ENCODE results near the gene TMEM220.
A peak's percentile ranks its signal among the peaks of the same experiment; 100 is the strongest.

TMEM220 gene

GRCh38 chr17:10756619-10757018, 26.8 kb upstream of the TMEM220 start:
- Histone ChIP-seq H3K27ac (ENCODE audit: poor library complexity, severe bottlenecking) (no peak overlapping the region), H3K36me3 (ENCODE audit: low read depth) (no peaks in the 10 kb centered on the region), H3K27me3 (ENCODE audit: insufficient read depth, poor library complexity, severe bottlenecking) (no peaks in the 10 kb centered on the region), H3K9me3 (ENCODE audit: severe bottlenecking) (no peaks in the 10 kb centered on the region), H3K4me3 (ENCODE audit: severe bottlenecking) (no peak overlapping the region), H3K4me1 (ENCODE audit: insufficient read depth, poor library complexity, severe bottlenecking) (no peaks in the 10 kb centered on the region)
- TF ChIP-seq, protein P1, sequence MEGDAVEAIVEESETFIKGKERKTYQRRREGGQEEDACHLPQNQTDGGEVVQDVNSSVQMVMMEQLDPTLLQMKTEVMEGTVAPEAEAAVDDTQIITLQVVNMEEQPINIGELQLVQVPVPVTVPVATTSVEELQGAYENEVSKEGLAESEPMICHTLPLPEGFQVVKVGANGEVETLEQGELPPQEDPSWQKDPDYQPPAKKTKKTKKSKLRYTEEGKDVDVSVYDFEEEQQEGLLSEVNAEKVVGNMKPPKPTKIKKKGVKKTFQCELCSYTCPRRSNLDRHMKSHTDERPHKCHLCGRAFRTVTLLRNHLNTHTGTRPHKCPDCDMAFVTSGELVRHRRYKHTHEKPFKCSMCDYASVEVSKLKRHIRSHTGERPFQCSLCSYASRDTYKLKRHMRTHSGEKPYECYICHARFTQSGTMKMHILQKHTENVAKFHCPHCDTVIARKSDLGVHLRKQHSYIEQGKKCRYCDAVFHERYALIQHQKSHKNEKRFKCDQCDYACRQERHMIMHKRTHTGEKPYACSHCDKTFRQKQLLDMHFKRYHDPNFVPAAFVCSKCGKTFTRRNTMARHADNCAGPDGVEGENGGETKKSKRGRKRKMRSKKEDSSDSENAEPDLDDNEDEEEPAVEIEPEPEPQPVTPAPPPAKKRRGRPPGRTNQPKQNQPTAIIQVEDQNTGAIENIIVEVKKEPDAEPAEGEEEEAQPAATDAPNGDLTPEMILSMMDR (IDR thresholded peaks at IDR 0.05; ENCODE audit: poor library complexity, severe bottlenecking), result no peak
- DNase-seq (ENCODE audit: low spot score) (no peak), ATAC-seq (ENCODE audit: low read depth) (no peak)

- ATAC-seq (ENCODE audit: low read depth), result no peak
- TF ChIP-seq, protein P1 (IDR thresholded peaks at IDR 0.05; ENCODE audit: poor library complexity, severe bottlenecking), result no peak
These were observed 26.4 kb upstream of the TMEM220 start for GRCh38 chr17:10756185-10756584.

DNA sequence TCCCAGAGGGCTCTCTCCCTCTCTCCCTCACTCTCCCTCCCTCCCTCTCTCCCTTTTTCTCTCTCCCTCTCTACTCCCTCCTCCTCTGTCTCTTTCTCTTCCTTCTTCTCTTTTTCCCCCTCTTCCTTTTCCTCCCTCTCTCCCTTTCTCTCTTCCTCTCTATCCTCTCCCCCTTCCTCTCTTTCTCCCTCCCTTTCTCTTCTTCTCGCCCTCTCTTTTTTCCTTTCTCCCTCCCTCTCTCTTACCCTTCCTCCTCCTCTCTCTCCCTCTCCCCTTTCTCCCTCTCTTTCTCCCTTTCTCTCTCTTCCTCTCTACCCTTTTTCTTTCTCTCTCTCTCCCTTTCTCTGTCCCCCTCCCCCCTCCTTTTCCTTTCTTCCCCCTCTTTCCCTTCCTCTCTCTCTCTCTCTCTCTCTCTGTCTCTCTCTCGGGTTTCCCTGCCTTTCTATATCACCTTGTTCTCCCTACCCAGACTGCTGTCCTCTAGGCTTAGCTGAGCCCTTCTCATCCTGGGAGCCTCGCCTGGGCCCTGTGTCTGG, 25.8 kb upstream of the TMEM220 start:
- Histone ChIP-seq H3K4me1 (ENCODE audit: insufficient read depth, poor library complexity, severe bottlenecking) (no peaks in the 10 kb centered on the region), H3K9me3 (ENCODE audit: severe bottlenecking) (no peaks in the 10 kb centered on the region), H3K36me3 (ENCODE audit: low read depth) (no peaks in the 10 kb centered on the region), H3K27me3 (ENCODE audit: insufficient read depth, poor library complexity, severe bottlenecking) (no peaks in the 10 kb centered on the region), H3K4me3 (ENCODE audit: severe bottlenecking) (no peak overlapping the region), H3K27ac (ENCODE audit: poor library complexity, severe bottlenecking) (no peak overlapping the region)
- DNase-seq (ENCODE audit: low spot score) (no peak), ATAC-seq (ENCODE audit: low read depth) (no peak)
- TF ChIP-seq, protein P1 (IDR thresholded peaks at IDR 0.05; ENCODE audit: poor library complexity, severe bottlenecking), result no peak

More at GRCh38 chr17:10756185-10756584, 26.4 kb upstream of the TMEM220 start:
- Histone ChIP-seq H3K27me3 (ENCODE audit: insufficient read depth, poor library complexity, severe bottlenecking) (no peaks in the 10 kb centered on the region), H3K4me3 (ENCODE audit: severe bottlenecking) (no peak overlapping the region), H3K36me3 (ENCODE audit: low read depth) (no peaks in the 10 kb centered on the region), H3K4me1 (ENCODE audit: insufficient read depth, poor library complexity, severe bottlenecking) (no peaks in the 10 kb centered on the region), H3K9me3 (ENCODE audit: severe bottlenecking) (no peaks in the 10 kb centered on the region), H3K27ac (ENCODE audit: poor library complexity, severe bottlenecking) (no peak overlapping the region)
- DNase-seq (ENCODE audit: low spot score), result no peak

DNA sequence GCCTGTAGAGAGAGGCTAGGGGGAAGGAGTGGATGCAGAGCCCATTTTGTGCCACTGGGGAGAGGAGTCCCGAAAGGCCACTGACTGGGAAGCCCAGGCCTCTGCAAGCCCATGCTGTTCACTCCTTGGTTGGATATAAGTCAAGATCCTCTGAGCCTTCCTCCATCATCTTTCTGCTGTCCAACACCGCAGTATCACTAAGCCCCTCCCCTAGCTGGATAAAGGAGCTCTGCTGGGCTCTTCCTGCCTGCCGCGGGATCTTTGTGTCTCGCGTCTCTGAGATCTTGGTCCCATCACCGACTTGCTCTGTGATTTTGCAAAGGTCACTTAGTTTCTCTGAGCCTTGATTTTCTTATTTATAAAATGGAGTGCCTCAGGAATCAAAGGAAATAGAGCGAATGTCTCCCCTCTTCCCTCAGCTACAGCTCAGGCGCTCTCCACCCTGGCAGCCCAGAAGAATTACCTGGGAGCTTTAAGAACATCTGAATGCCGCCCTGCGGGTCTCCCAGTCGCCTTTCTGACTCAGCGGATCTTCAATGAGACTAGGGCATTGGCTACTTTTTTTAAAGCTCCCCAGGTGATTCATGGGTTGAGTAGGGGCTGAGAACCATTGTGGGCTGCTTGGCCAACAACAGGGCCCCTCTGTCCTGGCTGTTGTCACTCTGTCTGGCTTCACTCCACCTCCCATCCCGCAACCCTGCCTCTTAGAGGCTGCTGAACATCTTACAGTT, 25.2 kb upstream of the TMEM220 start:
- no peaks in the 10 kb centered on the region for H3K4me1 ChIP-seq (ENCODE audit: insufficient read depth, poor library complexity, severe bottlenecking)
- no peaks in the 10 kb centered on the region for H3K27me3 ChIP-seq (ENCODE audit: insufficient read depth, poor library complexity, severe bottlenecking)
- H3K27ac ChIP-seq (ENCODE audit: poor library complexity, severe bottlenecking), result no peak overlapping the region
- H3K9me3 ChIP-seq (ENCODE audit: severe bottlenecking), result no peaks in the 10 kb centered on the region
- no peak overlapping the region for H3K4me3 ChIP-seq (ENCODE audit: severe bottlenecking)
- H3K36me3 ChIP-seq (ENCODE audit: low read depth), result no peaks in the 10 kb centered on the region
- ATAC-seq (ENCODE audit: low read depth), result no peak
- no peak for DNase-seq (ENCODE audit: low spot score)
- TF ChIP-seq, protein P1 (IDR thresholded peaks at IDR 0.05; ENCODE audit: poor library complexity, severe bottlenecking), result no peak

- TF ChIP-seq, protein P1 (IDR thresholded peaks at IDR 0.05; ENCODE audit: poor library complexity, severe bottlenecking), result peak; percentile 40
- Histone ChIP-seq H3K4me3 (ENCODE audit: severe bottlenecking) (no peak overlapping the region), H3K9me3 (ENCODE audit: severe bottlenecking) (no peaks in the 10 kb centered on the region), H3K27me3 (ENCODE audit: insufficient read depth, poor library complexity, severe bottlenecking) (no peaks in the 10 kb centered on the region), H3K4me1 (ENCODE audit: insufficient read depth, poor library complexity, severe bottlenecking) (no peaks in the 10 kb centered on the region), H3K36me3 (ENCODE audit: low read depth) (no peaks in the 10 kb centered on the region), H3K27ac (ENCODE audit: poor library complexity, severe bottlenecking) (no peak overlapping the region)
- ATAC-seq (ENCODE audit: low read depth) (no peak), DNase-seq (ENCODE audit: low spot score) (no peak)
These were observed 24.3 kb upstream of the TMEM220 start for GRCh38 chr17:10754109-10754508.

All from RWPE2 (cell line).